Measurements from ENCODE around the gene ZNF205. TPM values are rescaled to one million over a fixed set of nuclear protein-coding genes. Genes with fewer than 3 reads are reported as not detected.

ZNF205 gene
- total and polyA plus RNA-seq, 9 of the 15 experiments (the other 6 are each of a cell fraction or from before 2014, with no cell fraction given): 2.4 to 11.8 (median 5.1) TPM; not detected in 2

GRCh38 chr16:3149193-3149530, 36.8 kb downstream of the ZNF205 start:
- H3K9me3 ChIP-seq (replicated peaks; ENCODE audit: control insufficient read depth, insufficient read depth, low read depth, low read length): no peaks in the 10 kb centered on the region
- ATAC-seq: no peak
- H3K4me1 ChIP-seq (replicated peaks in 1 of 2; ENCODE audit: control insufficient read depth in 2 of 2, insufficient read depth in 2 of 2, low read length in 2 of 2): peaks cover 0 to 54% of the 10 kb centered on the region in 2 experiments; a peak in 2 of 5 replicates
- no TSS peak for BruUV-seq (replicated peaks)
- 74% methylated on average over 6 of the region's 6 CpGs for WGBS (ENCODE audit: insufficient coverage, low coverage, missing lambda C conversion rate)
- H3K27ac ChIP-seq (ENCODE audit: extremely low read depth, low read depth, low read length): peak overlapping the region; percentile 86; the same call in 1 of the 3 replicates
- H3K4me2 ChIP-seq (ENCODE audit: insufficient read depth, low read length): peak overlapping the region; percentile 99; the same call in 1 of the 2 replicates
- DNase-seq (ENCODE audit: extremely low read depth in 1 of 4, low spot score in 3 of 4): no peak
- TF ChIP-seq ERF (CRISPR knock-in tag; IDR thresholded peaks at IDR 0.05) (no peak), ZNF282 (CRISPR knock-in tag; IDR thresholded peaks at IDR 0.05) (0 out of 2 replicates have a peak, but pooled peaks have one; percentile 14), ZNF143 (CRISPR knock-in tag; IDR thresholded peaks at IDR 0.05) (peak; percentile 7; the same call in 1 of the 2 replicates)
- TF ChIP-seq, protein P1, sequence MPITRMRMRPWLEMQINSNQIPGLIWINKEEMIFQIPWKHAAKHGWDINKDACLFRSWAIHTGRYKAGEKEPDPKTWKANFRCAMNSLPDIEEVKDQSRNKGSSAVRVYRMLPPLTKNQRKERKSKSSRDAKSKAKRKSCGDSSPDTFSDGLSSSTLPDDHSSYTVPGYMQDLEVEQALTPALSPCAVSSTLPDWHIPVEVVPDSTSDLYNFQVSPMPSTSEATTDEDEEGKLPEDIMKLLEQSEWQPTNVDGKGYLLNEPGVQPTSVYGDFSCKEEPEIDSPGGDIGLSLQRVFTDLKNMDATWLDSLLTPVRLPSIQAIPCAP (CRISPR knock-in tag; IDR thresholded peaks at IDR 0.05; ENCODE audit: borderline replicate concordance): 0 out of 2 replicates have a peak, but pooled peaks have one; percentile 4
- intact Hi-C loops (cut with micrococcal nuclease) (no loop called here), in situ Hi-C loops (cut with MboI) (no loop called here)
- H3K9ac ChIP-seq (ENCODE audit: insufficient read depth in 1 of 2, low read depth in 2 of 2, low read length in 2 of 2): peak overlapping the region; percentile 78 to 92; a peak in 3 of 4 replicates
- H3K36me3 ChIP-seq (ENCODE audit: control insufficient read depth, insufficient read depth, low read length): no peaks in the 10 kb centered on the region
- POLR2A ChIA-PET: interaction anchor here (0.6 to 2.6 kb wide), 10 partner anchors 9 to 724 kb away, joined by 3 to 32 read pairs (median 6); partner anchors contain the start of gene ZNF213
- H3K4me3 ChIP-seq: peak overlapping the region; percentile 53; the same call in 1 of the 2 replicates
- H2AFZ ChIP-seq (ENCODE audit: low read depth, low read length): peak overlapping the region; percentile 76
- CTCF ChIA-PET (ENCODE audit: low intra/inter-chr PET ratio): interaction anchor here (0.6 kb wide), 1 partner anchor 90 kb away, joined by 4 read pairs; no protein-coding TSS in a partner anchor
- no peak for FAIRE-seq
- peaks cover 4% of the 10 kb centered on the region; the same call in 1 of the 2 replicates for H4K20me1 ChIP-seq (replicated peaks; ENCODE audit: control insufficient read depth, insufficient read depth, low read length)
- H3K79me2 ChIP-seq (ENCODE audit: control insufficient read depth, insufficient read depth, low read length): no peaks in the 10 kb centered on the region
- H3K9me1 ChIP-seq (ENCODE audit: control insufficient read depth, insufficient read depth, low read length): no peaks in the 10 kb centered on the region
- no peaks in the 10 kb centered on the region for H3K27me3 ChIP-seq (ENCODE audit: control insufficient read depth in 2 of 2, insufficient read depth in 2 of 2, low read length in 2 of 2)
